Measurements from ENCODE around the gene CAMKMT.

Gene CAMKMT

DNA sequence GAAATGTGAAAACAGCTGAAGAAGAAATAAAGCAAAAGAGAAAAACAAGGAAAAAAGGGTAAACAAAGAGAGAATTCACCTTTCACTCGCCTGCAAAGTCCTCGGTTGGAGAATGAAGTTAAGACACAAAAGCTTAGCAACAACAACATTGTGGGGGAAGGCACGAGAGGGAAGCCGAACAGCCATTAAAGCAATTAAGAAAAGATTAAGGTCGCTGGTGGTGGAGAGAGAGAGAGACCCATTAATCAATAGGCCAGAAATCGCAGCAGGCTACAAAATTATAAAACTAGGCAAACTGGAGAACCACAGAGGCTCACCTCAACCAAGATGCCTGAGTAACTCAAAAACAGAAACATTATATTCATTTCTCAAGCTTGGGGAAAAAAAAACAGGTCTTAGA is 459.8 kb downstream of the CAMKMT start:
- Histone ChIP-seq H3K4me3 (ENCODE audit: insufficient read depth, low read depth, low read length, poor library complexity, severe bottlenecking) (no peak overlapping the region), H3K27me3 (replicated peaks; ENCODE audit: control insufficient read depth, insufficient read depth, low read length, poor library complexity, severe bottlenecking) (no peaks in the 10 kb centered on the region)

DNA sequence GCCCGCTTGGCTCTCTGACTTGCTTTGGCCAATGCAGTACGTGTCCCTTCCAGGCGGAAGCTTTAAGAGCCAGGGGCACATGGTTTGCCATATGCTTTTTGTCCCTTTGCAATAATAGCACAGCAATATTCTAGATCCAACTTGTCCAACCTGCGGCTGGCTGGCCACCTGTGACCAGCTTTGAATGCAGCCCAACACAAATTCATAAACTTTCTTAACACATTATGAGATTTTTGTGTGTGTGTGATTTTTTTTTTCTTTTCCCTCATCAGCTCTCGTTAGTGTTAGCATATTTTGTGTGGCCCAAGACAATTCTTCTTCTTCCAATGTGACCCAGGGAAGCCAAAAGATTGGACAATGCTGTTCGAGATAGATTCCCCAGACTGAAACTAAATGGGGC is 460.4 kb downstream of the CAMKMT start:
- H3K9me3 ChIP-seq (ENCODE audit: control insufficient read depth, low read length) = no peaks in the 10 kb centered on the region
- no peaks in the 10 kb centered on the region for H3K4me1 ChIP-seq (ENCODE audit: control insufficient read depth, insufficient read depth, low read length, poor library complexity, severe bottlenecking)
- H3K27me3 ChIP-seq (replicated peaks; ENCODE audit: control insufficient read depth, insufficient read depth, low read length, poor library complexity, severe bottlenecking) = no peaks in the 10 kb centered on the region
- DNase-seq = no peak
- H3K27ac ChIP-seq (ENCODE audit: insufficient read depth, low read length, poor library complexity, severe bottlenecking) = no peak overlapping the region
- no peaks in the 10 kb centered on the region for H3K36me3 ChIP-seq (ENCODE audit: control insufficient read depth, insufficient read depth, low read length)
- H3K4me3 ChIP-seq (ENCODE audit: insufficient read depth, low read depth, low read length, poor library complexity, severe bottlenecking) = no peak overlapping the region

More for the DNA sequence above, 459.8 kb downstream of the CAMKMT start:
- DNase-seq = no peak
- no peaks in the 10 kb centered on the region for H3K36me3 ChIP-seq (ENCODE audit: control insufficient read depth, insufficient read depth, low read length)
- H3K9me3 ChIP-seq (ENCODE audit: control insufficient read depth, low read length) = no peaks in the 10 kb centered on the region
- no peak overlapping the region for H3K27ac ChIP-seq (ENCODE audit: insufficient read depth, low read length, poor library complexity, severe bottlenecking)
- H3K4me1 ChIP-seq (ENCODE audit: control insufficient read depth, insufficient read depth, low read length, poor library complexity, severe bottlenecking) = no peaks in the 10 kb centered on the region
